A673 (cell line): Measurements from ENCODE around the gene A3GALT2. TPM values are rescaled to one million over a fixed set of nuclear protein-coding genes. Genes with fewer than 3 reads are reported as not detected.

Source experiments
- BruUV-seq: library from RNA; stranded (reverse); fragments of 400-500 nt; replicated peaks from 2 replicates; lab custom pipeline; 2021; lab: Mats Ljungman, UMichigan
- CTCF ChIA-PET: fragments of 300-600 bp; sonication (Branson Sonifier 250); formaldehyde crosslinking; loops from one replicate; lab custom pipeline; 2022; ENCODE audit warnings: antibody characterized with exemption; lab: Charles Lee
- POLR2A ChIA-PET: fragments of 300-600 bp; sonication (Branson Sonifier 250); formaldehyde crosslinking; loops from one replicate; lab custom pipeline; 2022; ENCODE audit warnings: antibody characterized with exemption; ENCODE audit not compliant: low non-redundant PET; lab: Charles Lee
- DNase-seq: peaks from one replicate; pipeline ENCODE4 v3.0.0-alpha.2; 2015; ENCODE audit warnings: low spot score
- H3K27ac ChIP-seq: fragments of 200-600 bp; sonication (generic); 2 replicates; pipeline ENCODE4 v1.5.1; 2016; ENCODE audit warnings: mixed run types, low read depth, mild to moderate bottlenecking, mixed read lengths, antibody characterized with exemption, low read length; ENCODE audit not compliant: poor library complexity, severe bottlenecking
- H3K27me3 ChIP-seq: fragments of 200-600 bp; sonication (generic); replicated peaks from 2 replicates; pipeline ENCODE4 v1.6.1; 2017; ENCODE audit warnings: mixed run types, low read depth, mild to moderate bottlenecking, mixed read lengths, antibody characterized with exemption, low read length; ENCODE audit not compliant: insufficient read depth, poor library complexity
- H3K36me3 ChIP-seq: fragments of 200-600 bp; sonication (generic); 2 replicates; pipeline ENCODE4 v1.6.1; 2016; ENCODE audit warnings: mixed run types, mild to moderate bottlenecking, mixed read lengths, antibody characterized with exemption, low read length; ENCODE audit not compliant: insufficient read depth, poor library complexity, severe bottlenecking
- H3K4me1 ChIP-seq: fragments of 200-600 bp; sonication (generic); 2 replicates; pipeline ENCODE4 v1.6.1; 2017; ENCODE audit warnings: mixed run types, mild to moderate bottlenecking, mixed read lengths, antibody characterized with exemption, low read length; ENCODE audit not compliant: insufficient read depth, poor library complexity, severe bottlenecking
- H3K4me3 ChIP-seq: fragments of 200-600 bp; sonication (generic); 2 replicates; pipeline ENCODE4 v1.5.1; 2016; ENCODE audit warnings: low read depth, mixed run types, mild to moderate bottlenecking, mixed read lengths, low read length; ENCODE audit not compliant: poor library complexity, severe bottlenecking
- H3K9me3 ChIP-seq: fragments of 200-600 bp; sonication (generic); 2 replicates; pipeline ENCODE4 v1.6.1; 2016; ENCODE audit warnings: mixed run types, low read depth, mild to moderate bottlenecking, mixed read lengths, antibody characterized with exemption, low read length; ENCODE audit not compliant: poor library complexity, severe bottlenecking
- CTCF ChIP-seq: fragments of 300-800, 200-600 bp; sonication (generic); conservative IDR thresholded peaks from 2 replicates; pipeline ENCODE4 v1.5.1; 2017; ENCODE audit warnings: low read depth, mild to moderate bottlenecking, antibody characterized with exemption, low read length, moderate library complexity, mixed read lengths
- EZH2 ChIP-seq: fragments of 200-600 bp; sonication (generic); IDR thresholded peaks from 2 replicates; pipeline ENCODE4 v1.6.1; 2017; ENCODE audit warnings: borderline replicate concordance, low read depth, mild to moderate bottlenecking, mixed read lengths, antibody characterized with exemption, low read length; ENCODE audit not compliant: poor library complexity, severe bottlenecking
- intact Hi-C: fragments of 100-400 bp; cut with micrococcal nuclease; formaldehyde crosslinking; loops from one replicate; pipeline ENCODE4 v1.10.0; 2022; ENCODE audit not compliant: unreplicated experiment
- total RNA-seq: library from RNA; stranded (reverse); gene quantifications from 2 replicates; pipeline ENCODE4 v1.2.3, GENCODE V29; 2021

A3GALT2 gene
- total RNA-seq, 1 experiment from 2014 or later, result 0.39 TPM

- ChIA-PET POLR2A (no interaction called here), CTCF (no interaction called here)
- Histone ChIP-seq H3K27ac (no peak overlapping the region), H3K9me3 (no peaks in the 10 kb centered on the region), H3K4me3 (no peak overlapping the region), H3K4me1 (no peaks in the 10 kb centered on the region), H3K36me3 (peaks cover 9% of the 10 kb centered on the region), H3K27me3 (no peaks in the 10 kb centered on the region)
- intact Hi-C loops, result no loop called here
- TF ChIP-seq EZH2 (no peak), CTCF (no peak)
- BruUV-seq, result no TSS peak
- DNase-seq, result no peak
Observed at GRCh38 chr1:33289858-33290154, 31.1 kb downstream of the A3GALT2 start.

- no peak overlapping the region for H3K27ac ChIP-seq
- no peak overlapping the region for H3K4me3 ChIP-seq
- peaks cover 9% of the 10 kb centered on the region for H3K36me3 ChIP-seq
- no peak for DNase-seq
- H3K4me1 ChIP-seq, result peaks cover 4% of the 10 kb centered on the region
- H3K9me3 ChIP-seq, result no peaks in the 10 kb centered on the region
- ChIA-PET POLR2A (no interaction called here), CTCF (no interaction called here)
- TF ChIP-seq CTCF (no peak), EZH2 (no peak)
- no TSS peak for BruUV-seq
- no peaks in the 10 kb centered on the region for H3K27me3 ChIP-seq
- intact Hi-C loops, result no loop called here
Observed at GRCh38 chr1:33288976-33289857, 31.7 kb downstream of the A3GALT2 start.

- no peak for TF ChIP-seq CTCF
- no peak for TF ChIP-seq EZH2
- ChIA-PET CTCF (no interaction called here), POLR2A (no interaction called here)
- no TSS peak for BruUV-seq
- Histone ChIP-seq H3K36me3 (peaks cover 9% of the 10 kb centered on the region), H3K4me1 (peaks cover 11% of the 10 kb centered on the region), H3K27me3 (no peaks in the 10 kb centered on the region), H3K27ac (no peak overlapping the region), H3K4me3 (no peak overlapping the region), H3K9me3 (no peaks in the 10 kb centered on the region)
- no peak for DNase-seq
- intact Hi-C loops, result no loop called here
Observed at GRCh38 chr1:33287317-33287716, 33.6 kb downstream of the A3GALT2 start.
